Lower leg skin (tissue), 3 donors: ENCODE measurements around the gene KCND2.

ENCODE experiments used
- CTCF ChIP-seq, 3 donors: fragments of 450-650 bp; IDR thresholded peaks; one replicate each; pipeline ENCODE4 v1.5.1; 2016; ENCODE audit warnings: antibody characterized with exemption in 3 of 3, mild to moderate bottlenecking in 3 of 3, moderate library complexity in 2 of 3
- POLR2A ChIP-seq, 2 donors: fragments of 450-650 bp; IDR thresholded peaks; one replicate each; pipeline ENCODE4 v1.6.1; 2016 to 2017; ENCODE audit warnings: antibody characterized with exemption in 2 of 2, mild to moderate bottlenecking in 1 of 2, moderate library complexity in 1 of 2

GRCh38 chr7:120724955-120725354 lies 452.0 kb downstream of the KCND2 start:
- TF ChIP-seq CTCF (IDR thresholded peaks at IDR 0.05) (no peak), POLR2A (IDR thresholded peaks at IDR 0.05) (no peak)
